NCI-H2081 treated with DMSO at 0.1 percent for 48 hours (cell line): Measurements from ENCODE around the gene RNU6-9.

Source experiments
- DNase-seq: peaks from one replicate; lab custom pipeline; 2025; lab: John Stamatoyannopoulos, UW

RNU6-9 gene

DNA sequence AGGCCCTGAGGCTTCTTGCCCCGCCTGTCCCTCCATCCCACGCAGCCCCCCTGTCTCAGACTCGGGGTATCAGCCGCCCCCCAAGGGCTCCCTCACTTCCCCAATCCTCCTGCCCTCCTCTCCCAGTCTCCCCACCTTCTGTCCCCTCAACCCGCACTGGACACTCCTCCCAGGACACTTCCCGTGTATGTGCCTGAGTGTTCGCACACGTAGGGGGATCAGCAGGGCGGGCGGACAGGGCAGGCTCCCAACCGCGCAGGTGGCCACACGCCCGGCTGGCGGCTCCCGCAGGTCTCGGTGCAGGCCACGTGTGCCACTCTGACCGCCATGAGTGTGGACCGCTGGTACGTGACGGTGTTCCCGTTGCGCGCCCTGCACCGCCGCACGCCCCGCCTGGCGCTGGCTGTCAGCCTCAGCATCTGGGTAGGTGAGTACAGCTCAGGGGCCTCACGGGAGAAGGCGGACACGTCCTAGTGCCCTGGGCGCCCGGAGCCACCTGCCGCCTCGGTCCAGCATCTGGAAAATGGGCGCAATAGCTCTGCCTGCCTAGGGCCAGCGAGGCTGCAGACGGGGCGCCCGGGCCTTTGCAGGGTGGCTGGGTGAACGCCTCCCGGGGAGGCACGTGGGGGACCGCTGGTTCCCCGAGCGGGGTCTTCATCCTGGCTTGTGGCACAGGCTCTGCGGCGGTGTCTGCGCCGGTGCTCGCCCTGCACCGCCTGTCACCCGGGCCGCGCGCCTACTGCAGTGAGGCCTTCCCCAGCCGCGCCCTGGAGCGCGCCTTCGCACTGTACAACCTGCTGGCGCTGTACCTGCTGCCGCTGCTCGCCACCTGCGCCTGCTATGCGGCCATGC is 26.1 kb downstream of the RNU6-9 start:
- no peak for DNase-seq

DNA sequence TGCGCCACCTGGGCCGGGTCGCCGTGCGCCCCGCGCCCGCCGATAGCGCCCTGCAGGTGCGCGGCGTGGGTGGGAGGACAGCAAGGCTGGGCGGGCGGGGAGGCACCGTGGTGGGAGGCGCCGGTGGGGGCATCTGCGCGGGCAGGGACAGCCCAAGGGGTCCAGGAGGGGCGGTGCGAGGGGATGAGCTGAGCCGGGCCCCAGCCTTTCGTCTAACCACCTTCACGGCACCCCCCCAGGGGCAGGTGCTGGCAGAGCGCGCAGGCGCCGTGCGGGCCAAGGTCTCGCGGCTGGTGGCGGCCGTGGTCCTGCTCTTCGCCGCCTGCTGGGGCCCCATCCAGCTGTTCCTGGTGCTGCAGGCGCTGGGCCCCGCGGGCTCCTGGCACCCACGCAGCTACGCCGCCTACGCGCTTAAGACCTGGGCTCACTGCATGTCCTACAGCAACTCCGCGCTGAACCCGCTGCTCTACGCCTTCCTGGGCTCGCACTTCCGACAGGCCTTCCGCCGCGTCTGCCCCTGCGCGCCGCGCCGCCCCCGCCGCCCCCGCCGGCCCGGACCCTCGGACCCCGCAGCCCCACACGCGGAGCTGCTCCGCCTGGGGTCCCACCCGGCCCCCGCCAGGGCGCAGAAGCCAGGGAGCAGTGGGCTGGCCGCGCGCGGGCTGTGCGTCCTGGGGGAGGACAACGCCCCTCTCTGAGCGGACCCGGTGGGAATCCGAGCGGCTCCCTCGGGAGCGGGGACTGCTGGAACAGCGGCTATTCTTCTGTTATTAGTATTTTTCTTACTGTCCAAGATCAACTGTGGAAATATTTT is 27.0 kb downstream of the RNU6-9 start:
- DNase-seq = no peak

DNA sequence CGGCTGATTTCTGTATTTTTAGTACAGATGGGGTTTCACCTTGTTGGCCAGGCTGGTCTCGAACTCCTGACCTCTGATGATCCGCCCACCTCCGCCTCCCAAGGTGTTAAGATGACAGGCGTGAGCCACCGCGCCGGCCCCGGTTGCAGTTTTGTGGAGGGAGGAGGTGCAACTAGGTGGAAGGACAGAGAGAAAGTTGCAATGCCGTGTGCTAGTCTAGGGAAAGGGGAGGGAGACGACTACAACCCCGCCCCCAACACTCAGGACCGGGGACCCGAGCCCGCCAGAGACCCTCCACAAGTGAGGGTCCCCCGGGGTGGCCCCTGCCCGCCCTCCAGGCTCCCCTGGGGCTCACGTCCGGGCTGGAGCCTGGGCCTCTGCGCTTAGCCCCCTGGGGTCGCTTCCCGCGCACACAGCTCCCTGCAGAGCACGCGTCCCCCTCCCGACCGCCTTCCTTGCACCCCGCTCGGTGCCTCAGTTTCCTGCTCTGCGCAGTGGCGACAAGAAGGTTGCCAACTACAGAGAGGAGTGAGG is 31.3 kb downstream of the RNU6-9 start:
- no peak for DNase-seq

DNA sequence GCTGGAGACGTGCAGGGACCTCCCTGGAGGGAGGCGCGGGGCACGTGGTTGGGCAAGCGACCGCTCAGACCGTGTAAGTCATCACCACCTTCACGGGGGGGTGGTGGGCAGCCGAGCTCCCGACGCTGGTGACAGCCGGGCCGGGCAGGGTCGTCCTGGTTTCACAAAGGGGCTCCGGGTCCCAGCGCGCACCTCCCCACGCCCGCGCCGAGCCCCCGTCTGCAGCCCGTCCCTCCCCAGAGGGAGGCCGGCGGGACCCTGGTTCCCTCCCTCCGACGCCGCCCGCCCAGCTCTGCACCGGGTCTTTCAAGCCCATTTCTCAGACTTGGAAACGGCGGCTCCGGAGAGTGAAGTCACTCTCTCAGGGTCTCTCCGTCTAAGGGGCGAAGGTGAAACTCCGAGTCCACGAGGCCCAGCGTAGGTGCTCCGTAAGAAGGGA is 31.8 kb downstream of the RNU6-9 start:
- DNase-seq = no peak

DNA sequence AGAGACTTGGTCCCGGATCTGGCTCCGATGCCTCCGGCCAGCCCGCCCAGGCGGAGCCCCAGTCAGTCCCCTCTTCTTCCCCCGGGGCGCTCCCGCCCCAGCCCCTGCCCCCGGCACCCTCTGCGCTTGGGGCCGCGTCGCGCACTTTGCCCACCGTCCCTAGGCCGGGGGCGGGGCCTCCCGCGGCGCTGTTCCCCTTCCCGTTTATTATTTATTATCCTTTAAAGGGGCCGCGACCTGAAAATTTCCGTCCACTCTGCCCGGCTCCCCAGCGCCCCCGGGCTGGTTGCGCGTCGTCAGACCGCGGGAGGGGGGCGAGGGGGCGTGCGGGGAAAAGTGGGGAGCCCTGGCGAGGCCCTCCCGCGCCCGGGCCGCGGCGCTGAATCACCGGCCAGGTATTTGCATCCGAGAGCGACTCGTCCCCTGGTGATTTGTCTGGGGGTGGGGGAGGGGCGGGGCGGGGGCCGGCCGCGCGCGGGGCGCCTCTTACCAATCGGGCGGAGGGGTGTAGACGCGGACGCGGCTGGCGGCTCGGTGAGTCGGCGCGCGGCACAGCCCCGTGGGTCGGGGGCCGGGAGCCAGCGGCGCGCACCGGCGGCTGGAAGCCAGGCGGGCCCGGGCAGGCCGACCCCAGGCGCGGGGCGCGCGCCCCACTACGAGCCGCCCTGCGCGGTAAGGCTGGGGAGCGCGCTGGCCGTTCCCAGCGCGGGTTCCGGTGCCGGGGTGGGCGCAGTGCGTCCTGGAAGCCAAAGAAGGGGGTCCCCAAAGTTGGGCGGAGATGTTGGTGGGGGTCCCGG is 32.4 kb downstream of the RNU6-9 start, which contains the start of gene ARID3A:
ARID3A (plus strand) TSS at position 510 of the 797 bp plus-strand sequence. CDS start 3,494 bp downstream, outside the sequence.
- DNase-seq = peak; percentile 33

DNA sequence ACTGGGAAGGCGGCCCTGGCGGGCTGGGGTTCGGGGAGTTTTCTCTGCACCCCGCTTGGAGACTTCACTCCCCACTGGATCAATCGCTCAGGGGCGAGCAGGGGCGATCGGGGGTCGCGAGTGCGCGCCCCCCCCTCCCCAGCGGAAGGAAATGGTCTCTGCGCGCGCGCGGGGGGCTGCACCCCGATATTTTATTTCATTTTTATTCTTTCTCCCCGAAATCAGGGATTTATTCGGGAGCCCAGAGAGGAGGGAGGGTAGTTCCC is 33.0 kb downstream of the RNU6-9 start:
- DNase-seq = no peak

DNA sequence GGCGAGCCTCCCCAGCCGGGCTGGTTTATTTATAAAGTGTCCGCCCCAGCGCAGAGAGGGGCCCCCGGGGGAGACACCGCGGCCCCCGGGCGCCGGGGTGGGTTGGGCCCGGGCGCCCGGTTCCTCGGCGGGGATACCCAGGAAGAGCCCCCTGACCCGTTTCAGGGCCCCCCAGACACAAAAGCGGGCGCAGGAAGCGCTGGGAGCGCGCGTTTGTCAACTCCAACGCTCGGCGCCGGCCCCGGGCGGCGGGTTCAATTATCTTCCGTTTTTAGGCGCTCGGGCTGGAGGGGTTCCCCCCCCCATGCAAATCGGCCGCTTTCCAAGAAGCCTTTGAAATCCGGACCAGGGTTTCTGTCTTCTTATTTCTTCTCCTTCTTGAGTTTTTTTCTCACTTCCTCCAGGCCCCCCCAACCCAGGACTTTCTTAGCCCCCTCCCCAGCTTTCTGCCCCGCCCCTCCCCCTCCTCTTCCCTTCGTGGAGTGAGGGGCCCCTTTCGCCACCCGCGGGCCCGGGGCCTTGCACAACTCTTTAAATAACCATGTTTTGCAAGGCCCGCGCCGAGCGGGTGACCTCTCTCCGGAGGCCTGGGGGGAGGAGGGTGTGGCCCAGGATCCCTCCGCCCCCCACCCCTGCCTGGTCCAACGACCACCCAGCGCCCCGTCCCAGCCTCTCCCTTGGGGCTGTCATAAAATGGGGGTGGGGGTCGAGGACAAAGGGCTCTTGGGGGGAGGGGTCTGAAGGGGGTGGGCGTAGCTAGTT is 33.5 kb downstream of the RNU6-9 start:
- no peak for DNase-seq

DNA sequence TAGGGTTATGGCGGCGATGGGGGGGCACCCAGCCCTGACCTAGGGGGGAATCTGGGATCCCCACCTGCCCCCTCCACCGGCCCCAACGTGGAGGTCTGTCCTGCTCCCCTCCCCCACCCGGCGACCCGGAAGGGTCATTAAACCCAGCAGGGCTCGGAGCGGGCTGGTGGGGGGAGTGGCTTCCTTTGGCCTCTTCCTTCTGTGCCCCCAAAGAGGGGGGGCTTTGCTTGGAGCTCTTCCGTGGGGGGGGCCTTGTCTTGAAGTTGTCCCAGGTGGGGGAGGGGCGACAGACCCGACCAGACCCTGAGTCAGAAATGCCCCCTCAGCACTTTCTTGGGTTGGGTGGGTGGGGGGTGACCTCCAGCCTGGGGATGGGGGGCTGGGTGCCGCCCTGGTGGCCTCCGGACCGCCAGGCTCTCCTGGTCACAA is 34.1 kb downstream of the RNU6-9 start:
- DNase-seq = no peak

DNA sequence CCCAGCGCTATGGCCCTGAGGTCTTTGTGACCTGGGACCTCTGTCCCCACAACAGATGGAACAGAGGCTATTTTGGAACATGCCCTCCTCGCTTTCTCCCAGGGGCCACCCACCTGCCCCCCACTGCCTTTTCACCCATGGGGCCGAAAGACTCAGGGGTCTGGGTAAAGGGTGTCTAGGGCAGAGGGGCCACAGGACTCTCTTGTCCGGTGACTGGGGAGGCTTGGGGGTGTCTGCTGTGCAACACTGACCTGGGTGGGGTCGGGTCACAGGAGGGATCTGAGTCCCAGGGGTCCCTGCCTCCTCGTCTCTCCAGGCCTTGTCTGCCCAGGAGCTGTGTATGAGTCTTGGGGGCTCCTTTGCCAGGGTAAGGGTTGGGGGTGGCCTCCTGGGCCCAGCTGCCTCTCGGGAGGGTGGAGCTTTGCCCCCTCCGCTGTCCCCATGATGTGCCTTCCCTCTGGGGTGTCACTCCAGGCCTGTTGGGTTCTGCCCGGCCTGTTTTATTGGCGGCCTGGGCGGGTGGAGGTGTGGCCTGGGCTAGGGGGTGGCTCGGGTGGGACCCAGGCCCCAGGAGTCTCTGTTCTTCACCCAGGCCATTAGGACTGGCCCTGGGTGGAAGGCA is 34.6 kb downstream of the RNU6-9 start:
- no peak for DNase-seq

DNA sequence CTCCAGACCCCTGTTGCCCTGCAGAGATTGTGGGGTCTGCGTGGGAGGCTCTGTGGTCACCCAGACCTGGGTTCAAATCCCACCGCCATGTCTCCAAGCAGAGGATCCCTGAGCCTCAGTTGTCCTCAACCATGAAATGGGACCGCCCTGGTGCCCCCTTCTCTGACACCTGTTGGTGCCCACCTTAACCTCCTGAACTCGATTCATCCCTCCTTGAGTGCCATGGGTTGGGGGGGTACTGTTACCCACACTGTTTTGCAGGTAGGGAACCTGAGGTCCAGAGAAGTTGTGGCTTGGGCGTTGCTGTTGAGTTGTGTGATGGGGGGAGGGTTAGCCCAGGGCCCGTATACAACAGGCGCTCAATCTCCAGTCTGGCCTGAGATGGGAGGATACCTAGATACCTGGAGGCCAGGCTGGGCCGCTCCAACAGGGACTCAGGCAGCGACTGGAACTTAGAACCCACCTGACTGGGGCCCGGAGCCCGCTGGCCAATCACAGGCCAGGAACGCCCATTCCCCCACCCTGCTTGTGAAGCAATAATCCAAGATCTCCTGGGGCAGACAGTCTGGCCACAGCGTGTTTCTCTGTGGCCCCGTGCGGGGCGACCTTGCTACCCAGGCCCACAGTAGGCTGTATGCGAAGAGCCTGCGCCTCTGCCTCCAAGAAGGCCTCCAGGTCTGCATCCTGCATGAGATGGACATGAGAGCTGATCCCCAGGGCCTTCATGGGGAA is 35.4 kb downstream of the RNU6-9 start:
- no peak for DNase-seq

DNA sequence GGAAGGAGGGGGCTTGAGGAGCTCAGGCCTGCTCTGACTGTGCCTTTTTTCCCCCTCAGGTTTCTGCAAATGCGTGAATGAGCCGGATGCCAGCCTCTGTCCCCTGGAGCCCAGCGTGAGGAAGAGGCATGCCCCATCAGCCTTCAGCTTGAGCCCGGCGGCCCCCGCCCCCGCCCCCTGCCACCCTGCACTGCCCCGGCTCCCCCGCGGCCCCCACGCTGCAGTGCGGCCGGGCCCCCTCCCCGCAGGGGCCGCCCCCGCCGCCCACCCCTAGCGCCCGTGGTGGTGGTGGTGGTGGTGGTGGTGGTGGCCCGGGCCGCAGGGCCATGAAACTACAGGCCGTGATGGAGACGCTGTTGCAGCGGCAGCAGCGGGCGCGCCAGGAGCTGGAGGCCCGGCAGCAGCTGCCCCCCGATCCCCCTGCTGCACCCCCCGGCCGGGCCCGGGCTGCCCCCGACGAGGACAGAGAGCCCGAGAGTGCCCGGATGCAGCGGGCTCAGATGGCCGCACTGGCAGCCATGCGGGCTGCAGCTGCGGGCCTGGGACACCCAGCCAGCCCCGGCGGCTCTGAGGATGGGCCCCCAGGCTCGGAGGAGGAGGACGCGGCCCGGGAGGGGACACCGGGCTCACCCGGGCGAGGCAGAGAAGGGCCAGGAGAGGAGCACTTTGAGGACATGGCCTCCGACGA is 36.1 kb downstream of the RNU6-9 start:
- DNase-seq = no peak

DNA sequence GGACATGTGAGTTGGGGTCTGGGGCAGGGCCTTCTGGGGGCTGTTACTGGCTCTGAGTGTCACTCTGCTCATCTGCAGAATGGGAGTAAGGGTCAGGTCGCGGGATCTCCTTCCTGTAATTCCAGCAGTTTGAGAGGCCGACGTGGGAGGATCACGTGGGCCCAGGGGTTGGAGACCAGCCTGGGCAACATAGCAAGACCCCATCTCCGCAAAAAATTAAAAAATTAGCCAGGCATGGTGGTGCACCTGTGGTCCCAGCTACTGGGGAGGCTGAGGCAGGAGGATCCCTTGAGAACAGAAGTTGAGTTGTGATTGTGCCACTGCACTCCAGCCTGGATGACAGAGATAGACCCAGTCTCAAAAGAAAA is 36.6 kb downstream of the RNU6-9 start:
- no peak for DNase-seq

DNA sequence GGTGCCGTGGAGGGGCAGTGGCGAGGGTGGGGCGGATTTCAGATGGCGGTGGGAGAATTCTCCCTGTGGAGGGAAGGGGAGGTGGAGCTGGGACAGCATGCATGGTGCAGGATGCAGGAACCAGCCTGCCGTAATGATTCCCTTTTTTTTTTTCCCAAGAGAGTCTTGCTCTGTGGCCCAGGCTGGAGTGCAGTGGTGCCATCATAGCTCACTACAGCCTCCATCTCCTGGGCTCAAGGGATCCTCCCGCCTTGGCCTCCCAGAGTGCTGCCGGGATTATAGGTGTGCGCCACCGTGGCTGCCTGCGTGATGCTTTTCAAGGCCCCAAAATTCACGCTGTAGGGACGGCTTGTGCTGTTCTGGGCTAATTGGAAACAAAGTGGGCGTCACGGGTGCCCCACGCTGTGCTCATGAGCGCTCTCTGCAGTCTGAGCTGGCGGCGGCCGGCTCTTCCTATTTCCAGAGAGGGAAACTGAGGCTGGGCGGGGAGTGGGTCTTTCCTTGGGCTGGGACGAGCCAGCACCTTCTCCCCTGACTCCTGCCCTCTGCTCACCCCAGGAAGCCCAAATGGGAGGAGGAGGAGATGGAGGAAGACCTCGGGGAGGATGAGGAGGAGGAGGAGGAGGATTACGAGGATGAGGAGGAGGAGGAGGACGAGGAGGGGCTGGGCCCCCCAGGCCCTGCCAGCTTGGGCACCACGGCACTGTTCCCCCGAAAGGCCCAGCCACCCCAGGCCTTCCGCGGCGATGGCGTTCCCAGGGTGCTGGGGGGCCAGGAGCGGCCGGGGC is 38.8 kb downstream of the RNU6-9 start:
- no peak for DNase-seq

DNA sequence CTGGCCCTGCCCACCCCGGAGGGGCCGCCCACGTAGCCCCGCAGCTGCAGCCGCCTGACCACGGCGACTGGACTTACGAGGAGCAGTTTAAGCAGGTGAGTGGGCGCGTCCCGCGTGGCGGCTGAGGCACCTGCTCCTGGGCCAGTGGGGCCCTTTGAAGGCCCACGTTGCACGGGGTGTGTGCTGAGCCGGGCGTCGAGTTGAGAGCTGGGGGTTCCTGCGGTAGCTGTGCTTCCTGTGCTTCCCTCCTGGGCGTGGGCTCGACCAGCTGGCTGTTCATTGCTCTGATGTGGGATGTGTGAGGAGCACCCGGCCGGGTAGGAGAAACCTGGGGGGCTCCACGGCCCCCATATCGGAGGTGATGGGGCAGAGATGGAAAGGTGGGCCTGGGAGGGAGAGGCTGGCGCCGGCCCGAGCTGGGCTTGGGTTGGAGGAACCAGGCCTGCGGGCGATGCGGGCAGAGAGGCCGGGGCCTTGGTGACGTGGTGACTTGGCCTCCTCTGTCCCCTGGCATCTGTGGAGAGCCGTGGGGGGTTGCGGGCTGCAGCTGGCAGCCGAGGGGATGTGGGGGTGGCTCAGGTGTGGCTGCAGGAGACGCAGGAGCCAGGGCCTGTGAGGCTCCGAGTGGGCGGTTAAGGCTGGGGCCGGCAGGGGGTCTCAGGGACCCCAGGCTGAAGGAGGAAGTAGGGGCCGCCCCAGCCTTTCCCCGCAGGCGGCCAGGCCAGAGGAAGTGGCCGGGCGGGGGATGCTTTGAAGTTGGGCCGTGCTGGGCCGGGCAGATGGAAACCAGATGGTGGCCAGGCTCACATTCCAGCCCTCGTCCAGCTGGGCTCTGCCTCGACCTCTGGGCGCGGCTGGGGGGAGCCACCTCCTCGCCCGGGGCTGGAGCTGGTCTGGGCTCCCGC is 39.6 kb downstream of the RNU6-9 start:
- DNase-seq = no peak

DNA sequence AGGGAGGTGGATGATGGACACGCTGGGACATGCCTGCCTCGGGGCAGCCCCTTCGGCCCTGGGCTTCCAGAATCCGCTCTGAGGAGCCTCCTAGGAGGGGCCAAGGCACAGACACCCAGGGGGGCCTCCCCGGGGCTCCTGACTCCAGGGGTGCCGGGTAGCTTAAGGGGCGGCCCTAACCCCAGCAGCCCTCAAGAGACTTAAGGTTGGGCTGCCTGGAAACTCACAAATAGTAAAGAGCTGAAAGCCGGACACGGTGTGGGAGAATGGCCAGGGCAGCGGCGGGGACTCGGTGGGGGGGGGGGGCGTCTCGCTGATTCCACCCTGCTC is 40.2 kb downstream of the RNU6-9 start:
- no peak for DNase-seq

DNA sequence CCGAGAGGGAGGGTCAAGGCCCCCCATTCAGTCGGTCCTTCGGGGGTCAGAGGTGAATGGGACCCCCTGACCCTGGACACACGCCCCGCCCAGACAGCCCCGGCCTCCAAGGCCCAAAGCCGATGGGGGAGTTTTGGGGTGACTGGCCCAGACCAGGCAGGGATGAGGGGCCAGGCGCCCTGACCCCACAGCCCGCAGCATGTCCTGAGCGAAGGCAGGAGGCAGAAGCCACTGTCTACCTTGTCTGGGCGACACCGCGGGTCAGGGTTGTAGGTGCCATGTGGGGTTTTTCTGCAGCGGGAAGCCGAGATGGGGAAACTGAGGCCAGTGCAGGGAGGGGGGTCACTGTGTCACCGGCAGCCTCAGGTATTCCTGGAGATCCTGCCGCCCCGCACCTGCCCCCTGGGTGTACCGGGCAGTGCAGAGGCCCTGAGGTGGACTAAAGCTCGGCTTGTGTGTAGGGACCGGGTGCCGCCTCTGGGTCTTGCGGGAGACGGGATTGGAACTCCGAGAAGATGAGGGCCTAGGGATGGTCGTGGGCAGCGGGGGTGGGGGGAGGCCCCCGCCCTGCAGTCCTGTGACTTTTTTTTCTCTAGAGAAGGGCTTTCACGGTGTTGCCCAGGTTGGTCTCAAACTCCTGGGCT is 41.0 kb downstream of the RNU6-9 start:
- no peak for DNase-seq

DNA sequence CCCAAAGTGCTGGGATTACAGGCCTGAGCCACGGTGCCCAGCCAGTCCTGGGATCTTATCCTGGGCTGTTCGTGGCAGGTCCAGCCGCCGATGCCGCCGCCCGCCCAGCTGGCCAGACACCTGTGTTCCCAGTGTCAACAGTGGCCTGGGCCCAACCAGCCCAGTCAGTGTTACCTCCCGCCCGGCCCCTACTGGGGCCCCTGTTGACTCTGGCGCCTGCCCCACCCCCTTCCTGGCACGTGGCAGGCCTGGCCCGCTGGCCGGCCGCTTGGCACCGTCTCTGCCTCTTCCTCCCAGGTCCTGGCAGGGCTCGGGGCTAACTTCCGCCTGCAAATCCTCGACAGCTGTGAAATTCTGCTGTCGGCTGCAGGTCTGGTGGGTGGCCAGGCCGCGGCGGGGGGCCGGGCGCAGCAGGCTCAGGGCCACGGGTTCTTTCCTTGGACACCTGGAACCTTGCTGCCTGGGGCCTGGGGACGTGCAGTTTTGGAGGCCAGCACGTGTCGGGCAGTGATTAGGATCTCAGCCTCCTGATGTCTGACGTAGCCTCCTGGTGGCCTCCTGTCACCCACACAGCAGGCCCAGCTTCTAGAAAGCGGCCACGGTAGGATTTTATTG is 41.7 kb downstream of the RNU6-9 start:
- no peak for DNase-seq
